Measurements from ENCODE around the gene ACAT1.
"Not testable (repeated sequence)": the region's sequence is repeated elsewhere in the genome, so short reads cannot be mapped to it uniquely, and the experiment has no call there.

The ACAT1 gene

DNA sequence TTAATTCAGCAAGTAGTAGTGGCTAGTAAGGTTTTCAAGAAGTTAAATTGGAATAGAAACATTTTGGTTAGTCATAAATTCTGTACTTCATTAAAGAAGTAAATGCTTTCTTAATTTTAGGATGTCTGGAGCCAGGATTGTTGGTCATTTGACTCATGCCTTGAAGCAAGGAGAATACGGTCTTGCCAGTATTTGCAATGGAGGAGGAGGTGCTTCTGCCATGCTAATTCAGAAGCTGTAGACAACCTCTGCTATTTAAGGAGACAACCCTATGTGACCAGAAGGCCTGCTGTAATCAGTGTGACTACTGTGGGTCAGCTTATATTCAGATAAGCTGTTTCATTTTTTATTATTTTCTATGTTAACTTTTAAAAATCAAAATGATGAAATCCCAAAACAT, 25.8 kb downstream of the ACAT1 start:
- no peak for DNase-seq

DNA sequence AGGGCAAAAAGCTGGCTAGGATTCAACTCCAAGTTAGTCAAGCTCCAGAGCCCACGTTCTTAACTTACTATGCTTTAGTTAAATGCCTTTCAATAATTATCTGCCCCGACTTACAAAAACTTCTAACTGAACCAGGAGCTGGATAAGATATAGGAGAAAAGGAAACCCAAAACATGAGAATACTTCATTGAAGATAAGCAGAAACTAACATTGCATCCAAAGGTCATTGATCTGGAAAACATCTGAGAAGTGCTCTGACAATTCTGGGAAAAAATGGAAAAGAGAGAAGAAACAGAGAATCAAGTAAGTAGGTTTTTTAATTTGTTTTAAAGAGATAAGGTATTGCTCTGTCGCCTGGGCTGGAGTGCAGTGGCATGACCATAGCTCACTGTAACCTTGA, 27.2 kb downstream of the ACAT1 start:
- no peak for DNase-seq

DNA sequence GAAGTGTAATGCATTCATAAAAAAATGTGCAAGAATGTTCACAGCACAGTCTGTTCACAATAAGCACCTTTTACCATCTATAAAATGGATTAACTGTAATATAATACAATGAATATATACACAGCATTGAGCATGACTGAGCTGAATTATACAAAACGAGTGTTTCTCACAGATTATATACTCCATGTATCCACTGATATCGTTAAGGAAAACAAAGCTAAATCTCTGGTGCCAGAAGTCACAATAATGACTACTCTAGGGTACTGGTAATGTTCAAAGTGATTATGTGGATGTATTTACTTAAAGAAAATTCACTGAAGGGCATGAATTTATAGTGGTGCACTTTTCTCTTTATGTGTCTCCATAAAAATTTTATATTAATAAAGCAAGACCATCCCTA, 33.2 kb downstream of the ACAT1 start:
- DNase-seq: no peak

DNA sequence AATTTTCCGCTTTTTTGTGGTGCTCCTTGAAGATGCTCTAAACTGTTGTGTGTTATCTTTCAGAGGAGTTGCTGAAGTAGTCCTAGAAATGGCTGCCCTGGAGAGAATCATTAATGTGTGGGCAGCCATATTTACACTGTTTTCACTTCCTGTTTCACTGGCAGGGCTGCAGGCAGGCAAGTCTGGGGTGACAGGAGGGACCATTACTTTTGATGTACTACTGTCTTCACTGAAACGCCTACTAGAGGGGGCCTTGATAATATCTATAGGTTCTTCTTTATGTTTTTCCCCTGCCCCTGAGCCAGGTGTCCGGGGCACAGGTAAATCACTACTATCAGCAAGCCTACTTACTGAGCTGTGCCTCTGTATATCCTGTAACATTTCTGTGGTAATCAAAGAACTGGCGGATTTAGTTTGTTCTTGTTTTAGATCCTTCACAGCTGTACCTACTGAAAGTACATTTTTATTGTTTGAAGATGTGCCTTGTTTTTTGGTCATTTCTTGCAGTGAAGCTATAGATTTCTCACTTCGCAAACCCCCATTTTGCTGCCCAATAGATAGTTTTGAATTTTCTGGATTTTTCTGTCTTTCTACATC, 39.7 kb downstream of the ACAT1 start:
- DNase-seq: no peak

DNA sequence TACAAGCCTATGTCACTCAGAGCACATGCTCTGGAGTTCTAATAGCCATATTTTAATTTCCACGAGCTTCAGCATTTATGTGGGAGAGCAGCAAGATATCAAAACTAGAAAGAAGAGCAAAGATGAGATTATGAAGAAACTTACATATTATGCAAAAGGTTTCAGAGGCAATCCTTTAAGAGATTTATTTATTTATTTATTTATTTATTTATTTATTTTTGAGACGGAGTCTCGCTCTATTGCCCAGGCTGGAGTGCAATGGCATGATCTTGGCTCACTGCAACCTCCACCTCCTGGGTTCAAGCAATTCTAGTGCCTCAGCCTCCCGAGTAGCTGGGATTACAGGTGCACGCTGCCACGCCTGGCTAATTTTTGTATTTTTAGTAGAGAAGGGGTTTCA, 41.5 kb downstream of the ACAT1 start:
- not testable (repeated sequence) for DNase-seq

DNA sequence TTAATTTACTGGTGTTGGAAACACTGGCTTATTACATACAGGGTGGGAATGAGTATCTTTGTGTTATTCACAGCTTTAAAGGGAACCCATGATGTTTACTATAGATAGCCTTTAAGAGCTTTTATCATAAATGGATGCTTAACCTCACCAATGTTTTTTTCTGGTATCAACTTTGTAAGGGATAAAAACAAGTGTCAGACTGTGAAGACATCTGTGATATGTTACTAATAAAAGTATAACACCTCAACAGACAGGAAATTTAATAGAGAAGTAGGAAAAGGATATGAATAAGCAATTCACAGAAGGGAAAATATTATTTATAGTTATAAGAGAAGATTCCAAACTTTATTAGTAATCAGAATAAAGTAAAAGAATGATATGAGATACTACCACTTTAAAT, 46.3 kb downstream of the ACAT1 start:
- DNase-seq: no peak

DNA sequence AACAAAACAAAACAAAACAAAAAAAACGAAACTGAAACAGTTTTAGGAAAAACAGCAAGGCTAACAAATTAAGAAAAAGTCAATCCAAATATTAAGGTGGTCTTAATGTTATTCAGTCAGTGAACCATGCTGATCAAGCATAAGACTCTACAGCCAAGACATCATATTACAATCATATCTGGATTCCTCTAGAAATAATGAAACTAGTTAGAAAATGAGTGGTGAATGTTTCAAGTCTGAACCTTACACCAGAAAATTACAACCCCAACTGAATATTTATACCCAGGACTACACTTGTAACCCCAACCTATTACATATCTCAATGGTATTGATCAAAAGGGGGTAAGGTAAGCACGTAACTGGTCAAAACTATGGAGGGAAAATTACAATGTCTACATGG, 48.8 kb downstream of the ACAT1 start:
- DNase-seq: no peak

DNA sequence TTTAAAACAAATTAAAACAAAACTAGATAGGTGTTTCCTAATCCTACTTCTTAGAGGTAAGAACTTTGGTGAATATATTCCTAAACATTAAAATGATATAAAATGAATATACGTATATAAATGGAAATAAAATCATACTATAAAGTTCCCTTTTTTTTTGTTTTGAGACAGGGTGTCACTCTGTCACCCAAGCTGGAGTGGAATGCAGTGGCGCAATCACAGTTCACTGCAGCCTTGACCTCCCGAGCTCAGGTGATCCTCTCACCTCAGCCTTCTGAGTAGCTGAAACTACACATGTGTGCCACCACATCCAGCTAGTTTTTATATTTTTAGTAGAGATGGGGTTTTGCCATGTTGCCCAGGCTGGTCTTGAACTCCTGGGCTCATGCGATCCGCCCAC, 56.2 kb downstream of the ACAT1 start:
- no peak for DNase-seq

DNA sequence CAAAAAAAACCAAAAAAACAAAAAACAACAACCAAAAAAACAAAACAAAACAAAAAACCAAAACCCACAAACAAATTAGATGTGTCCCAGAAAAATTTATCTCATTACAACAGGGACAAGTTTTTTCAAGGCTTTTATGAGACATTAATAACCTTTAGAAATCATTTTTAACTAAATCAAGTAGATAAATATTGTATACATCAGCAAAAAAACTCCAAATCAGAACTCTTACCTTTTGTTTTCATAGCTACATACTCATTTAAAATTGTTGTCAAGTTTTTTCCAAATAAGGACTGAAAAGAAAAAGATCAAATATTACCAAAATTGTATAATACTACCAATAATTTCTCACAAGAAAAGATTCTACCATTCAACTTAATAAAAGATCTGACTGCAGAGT, 72.4 kb downstream of the ACAT1 start:
- no peak for DNase-seq

DNA sequence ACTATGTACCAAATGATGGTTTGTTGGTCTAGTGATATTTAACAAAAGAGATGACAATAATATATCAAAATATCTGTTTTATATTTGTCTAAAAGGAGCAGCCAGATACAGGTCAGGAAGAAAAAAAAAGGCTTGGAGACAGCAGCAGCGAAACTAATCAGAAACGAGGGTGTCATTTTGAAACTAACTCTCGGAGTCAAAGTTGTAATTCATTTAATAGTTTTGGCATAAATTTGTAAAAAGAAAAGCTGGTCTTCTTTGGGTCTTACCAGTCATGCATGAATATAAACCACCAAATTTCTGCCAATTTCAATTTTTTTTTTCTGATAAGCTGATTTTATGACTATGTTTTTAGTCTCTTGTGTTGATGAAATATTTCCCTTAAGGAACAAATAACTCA, 75.5 kb downstream of the ACAT1 start:
- no peak for DNase-seq

Measured in stimulated activated CD4-positive, alpha-beta T cell treated with anti-CD3 and anti-CD28 coated beads, Interleukin-4, amount 100 ng/mL, for 24 hours (primary cell).